GM04503 (cell line): ENCODE results near the gene INHBE.
"Not testable (repeated sequence)": the region's sequence is repeated elsewhere in the genome, so short reads cannot be mapped to it uniquely, and the experiment has no call there.

Experiments
- DNase-seq: peaks from one replicate; pipeline ENCODE4 v3.0.0-alpha.2; 2012; ENCODE audit warnings: low read depth

Gene INHBE

DNA sequence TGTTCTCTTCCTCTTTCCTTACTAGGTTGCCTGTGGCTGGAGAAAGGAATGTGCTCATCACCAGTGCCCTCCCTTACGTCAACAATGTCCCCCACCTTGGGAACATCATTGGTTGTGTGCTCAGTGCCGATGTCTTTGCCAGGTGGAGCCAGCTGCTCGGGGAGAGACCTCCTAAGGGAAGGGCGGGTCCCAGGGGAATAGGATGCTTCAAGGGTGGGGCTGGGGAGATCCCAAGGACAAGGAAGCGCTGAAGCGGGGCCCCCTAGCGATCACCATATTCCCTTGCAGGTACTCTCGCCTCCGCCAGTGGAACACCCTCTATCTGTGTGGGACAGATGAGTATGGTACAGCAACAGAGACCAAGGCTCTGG, 43.0 kb downstream of the INHBE start:
- DNase-seq, result no peak

DNA sequence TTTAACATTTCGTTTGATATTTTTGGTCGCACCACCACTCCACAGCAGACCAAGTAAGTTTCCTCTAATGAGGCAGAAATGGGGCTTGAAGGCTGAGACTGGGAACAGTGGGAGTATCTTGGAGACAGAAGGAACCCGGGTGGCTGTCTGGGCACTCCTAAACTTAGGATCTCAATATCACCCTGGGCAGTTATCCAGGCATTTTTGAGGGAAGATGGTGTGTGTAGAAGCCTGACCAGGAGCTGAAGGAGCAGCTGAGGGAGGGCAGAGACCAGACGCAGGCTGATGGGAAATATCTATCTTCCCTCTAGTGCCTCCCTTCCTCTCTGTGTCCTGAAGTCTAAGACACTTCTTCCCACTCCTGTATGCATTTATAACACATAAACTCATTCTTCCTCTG, 43.5 kb downstream of the INHBE start:
- no peak for DNase-seq

DNA sequence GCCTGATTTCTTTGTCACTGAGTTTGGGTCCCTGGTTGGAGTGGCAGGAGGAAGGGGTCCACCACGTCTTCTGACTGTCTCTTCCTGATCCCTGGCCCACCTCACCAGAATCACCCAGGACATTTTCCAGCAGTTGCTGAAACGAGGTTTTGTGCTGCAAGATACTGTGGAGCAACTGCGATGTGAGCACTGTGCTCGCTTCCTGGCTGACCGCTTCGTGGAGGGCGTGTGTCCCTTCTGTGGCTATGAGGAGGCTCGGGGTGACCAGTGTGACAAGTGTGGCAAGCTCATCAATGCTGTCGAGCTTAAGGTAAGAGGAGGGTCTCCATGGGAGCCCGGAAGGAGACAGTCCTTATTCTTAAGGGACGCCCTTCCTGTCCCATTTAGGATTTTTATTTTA, 45.1 kb downstream of the INHBE start:
- no peak for DNase-seq

DNA sequence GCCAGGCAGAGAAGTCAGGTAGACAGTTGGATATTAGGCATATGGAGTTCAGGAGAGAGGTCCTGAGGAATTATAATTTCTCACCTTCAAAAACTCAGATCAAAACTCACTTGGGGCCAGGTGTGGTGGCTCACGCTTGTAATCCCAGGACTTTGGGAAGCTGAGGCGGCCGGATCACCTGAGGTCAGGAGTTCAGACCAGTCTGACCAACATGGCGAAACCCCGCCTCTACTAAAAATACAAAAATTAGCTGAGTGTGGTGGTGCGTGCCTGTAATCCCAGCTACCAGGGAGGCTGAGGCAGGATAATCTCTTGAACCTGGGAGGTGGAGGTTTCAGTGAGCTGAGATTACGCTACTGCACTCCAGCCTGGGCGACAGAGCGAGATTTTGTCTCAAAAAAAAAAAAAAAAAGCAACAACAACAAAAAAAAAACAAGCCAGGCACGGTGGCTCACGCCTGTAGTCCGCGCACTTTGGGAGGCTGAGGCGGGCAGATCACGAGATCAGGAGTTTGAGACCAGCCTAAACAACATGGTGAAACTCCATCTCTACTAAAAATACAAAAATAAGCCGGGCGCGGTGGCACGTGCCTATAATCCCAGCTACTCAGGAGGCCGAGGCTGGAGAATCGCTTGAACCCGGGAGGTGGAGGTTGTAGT, 47.3 kb downstream of the INHBE start:
- not testable (repeated sequence) for DNase-seq

DNA sequence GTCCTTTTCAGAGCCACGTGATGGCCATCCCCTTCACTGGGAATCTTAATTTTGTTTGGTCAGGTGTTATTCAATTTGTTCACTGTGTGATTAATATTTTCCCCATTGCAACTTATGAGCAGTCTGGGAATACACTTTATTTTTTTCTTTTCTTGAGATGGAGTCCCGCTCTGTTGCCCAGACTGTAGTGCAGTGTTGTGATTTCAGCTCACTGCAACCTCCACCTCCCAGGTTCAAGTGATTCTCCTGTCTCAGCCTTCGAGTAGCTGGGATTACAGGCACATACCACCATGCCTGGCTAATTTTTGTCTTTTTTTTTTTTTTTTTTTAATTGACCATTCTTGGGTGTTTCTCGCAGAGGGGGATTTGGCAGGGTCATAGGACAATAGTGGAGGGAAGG, 51.4 kb downstream of the INHBE start:
- not testable (repeated sequence) for DNase-seq
